Measurements from ENCODE around the gene UBL3.

The UBL3 gene

GRCh38 chr13:29743201-29743786, 107.1 kb downstream of the UBL3 start:
- H3K4me3 ChIP-seq (ENCODE audit: control insufficient read depth, low read depth, low read length) = no peak overlapping the region
- no peak for TF ChIP-seq CTCF (conservative IDR thresholded peaks at IDR 0.05; ENCODE audit: control insufficient read depth, insufficient read depth, low read depth, low read length)
- peak; percentile 63 for DNase-seq (ENCODE audit: low read depth)

GRCh38 chr13:29740961-29741360, 109.5 kb downstream of the UBL3 start:
- H3K4me3 ChIP-seq (ENCODE audit: control insufficient read depth, low read depth, low read length) = no peak overlapping the region
- TF ChIP-seq CTCF (conservative IDR thresholded peaks at IDR 0.05; ENCODE audit: control insufficient read depth, insufficient read depth, low read depth, low read length) = no peak
- DNase-seq (ENCODE audit: low read depth) = no peak

- no peak overlapping the region for H3K4me3 ChIP-seq (ENCODE audit: control insufficient read depth, low read depth, low read length)
- DNase-seq (ENCODE audit: low read depth) = no peak
- no peak for TF ChIP-seq CTCF (conservative IDR thresholded peaks at IDR 0.05; ENCODE audit: control insufficient read depth, insufficient read depth, low read depth, low read length)
Observed at GRCh38 chr13:29737061-29737460, 113.4 kb downstream of the UBL3 start.

GRCh38 chr13:29733147-29733611, 117.2 kb downstream of the UBL3 start:
- H3K4me3 ChIP-seq (ENCODE audit: control insufficient read depth, low read depth, low read length) = no peak overlapping the region
- TF ChIP-seq CTCF (conservative IDR thresholded peaks at IDR 0.05; ENCODE audit: control insufficient read depth, insufficient read depth, low read depth, low read length) = no peak
- no peak for DNase-seq (ENCODE audit: low read depth)

GRCh38 chr13:29730253-29730652, 120.2 kb downstream of the UBL3 start:
- no peak for DNase-seq (ENCODE audit: low read depth)
- no peak overlapping the region for H3K4me3 ChIP-seq (ENCODE audit: control insufficient read depth, low read depth, low read length)
- TF ChIP-seq CTCF (conservative IDR thresholded peaks at IDR 0.05; ENCODE audit: control insufficient read depth, insufficient read depth, low read depth, low read length) = peak; percentile 9

GRCh38 chr13:29722415-29722814, 128.0 kb downstream of the UBL3 start:
- no peak for TF ChIP-seq CTCF (conservative IDR thresholded peaks at IDR 0.05; ENCODE audit: control insufficient read depth, insufficient read depth, low read depth, low read length)
- DNase-seq (ENCODE audit: low read depth) = no peak
- H3K4me3 ChIP-seq (ENCODE audit: control insufficient read depth, low read depth, low read length) = no peak overlapping the region

- H3K4me3 ChIP-seq (ENCODE audit: control insufficient read depth, low read depth, low read length) = no peak overlapping the region
- TF ChIP-seq CTCF (conservative IDR thresholded peaks at IDR 0.05; ENCODE audit: control insufficient read depth, insufficient read depth, low read depth, low read length) = no peak
- DNase-seq (ENCODE audit: low read depth) = peak; percentile 45
Observed at GRCh38 chr13:29721766-29722165, 128.7 kb downstream of the UBL3 start.

All from fibroblast of mammary gland (primary cell).